ENCODE measurements around the gene FUOM. TPM values are rescaled to one million over a fixed set of nuclear protein-coding genes. Genes with fewer than 3 reads are reported as not detected.

FUOM gene
- total RNA-seq, 2 experiments from 2014 or later: 30.4 to 46.0 TPM

DNA sequence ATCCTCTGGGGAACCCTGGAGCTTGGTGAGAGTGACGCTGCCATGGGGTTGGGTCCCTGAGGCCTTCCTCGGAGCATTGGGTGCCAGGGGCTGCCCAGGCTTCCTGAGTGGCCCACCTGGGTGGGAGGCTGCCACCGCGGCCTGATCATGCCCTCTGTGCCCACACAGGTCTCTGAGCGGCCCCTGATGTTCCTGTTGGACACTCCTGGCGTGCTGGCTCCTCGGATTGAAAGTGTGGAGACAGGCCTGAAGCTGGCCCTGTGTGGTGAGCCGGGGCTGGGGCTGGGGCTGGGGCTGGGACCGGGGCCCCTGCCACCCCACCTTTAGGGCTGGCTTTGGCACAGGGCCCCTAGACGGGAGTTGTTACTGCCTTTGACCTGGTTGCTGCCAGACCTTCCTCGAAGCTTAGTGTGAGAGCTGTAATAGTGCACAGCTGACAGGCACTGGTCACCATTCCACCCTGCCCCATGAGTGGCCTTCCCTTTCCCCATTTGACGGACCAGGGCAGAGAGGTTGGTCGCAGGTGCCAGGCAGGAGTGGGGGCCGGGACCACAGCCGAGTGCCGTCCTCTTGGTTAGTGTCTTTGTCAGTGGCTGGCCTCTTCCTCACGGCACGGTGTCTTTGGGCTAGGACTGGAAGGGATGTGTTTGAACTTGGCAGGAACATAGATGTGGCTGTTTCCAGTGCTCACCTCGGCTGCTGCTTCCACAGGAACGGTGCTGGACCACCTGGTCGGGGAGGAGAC is 44.3 kb upstream of the FUOM start:
- no peak for TF ChIP-seq EZH2phosphoT487 (IDR thresholded peaks at IDR 0.05; ENCODE audit: borderline replicate concordance, low read depth, low read length)
- TF ChIP-seq, protein P1, sequence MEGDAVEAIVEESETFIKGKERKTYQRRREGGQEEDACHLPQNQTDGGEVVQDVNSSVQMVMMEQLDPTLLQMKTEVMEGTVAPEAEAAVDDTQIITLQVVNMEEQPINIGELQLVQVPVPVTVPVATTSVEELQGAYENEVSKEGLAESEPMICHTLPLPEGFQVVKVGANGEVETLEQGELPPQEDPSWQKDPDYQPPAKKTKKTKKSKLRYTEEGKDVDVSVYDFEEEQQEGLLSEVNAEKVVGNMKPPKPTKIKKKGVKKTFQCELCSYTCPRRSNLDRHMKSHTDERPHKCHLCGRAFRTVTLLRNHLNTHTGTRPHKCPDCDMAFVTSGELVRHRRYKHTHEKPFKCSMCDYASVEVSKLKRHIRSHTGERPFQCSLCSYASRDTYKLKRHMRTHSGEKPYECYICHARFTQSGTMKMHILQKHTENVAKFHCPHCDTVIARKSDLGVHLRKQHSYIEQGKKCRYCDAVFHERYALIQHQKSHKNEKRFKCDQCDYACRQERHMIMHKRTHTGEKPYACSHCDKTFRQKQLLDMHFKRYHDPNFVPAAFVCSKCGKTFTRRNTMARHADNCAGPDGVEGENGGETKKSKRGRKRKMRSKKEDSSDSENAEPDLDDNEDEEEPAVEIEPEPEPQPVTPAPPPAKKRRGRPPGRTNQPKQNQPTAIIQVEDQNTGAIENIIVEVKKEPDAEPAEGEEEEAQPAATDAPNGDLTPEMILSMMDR (conservative IDR thresholded peaks at IDR 0.05; ENCODE audit: low read length): no peak
- no peak overlapping the region for H3K27ac ChIP-seq (ENCODE audit: low read depth, low read length, poor library complexity, severe bottlenecking)
- no peak overlapping the region for H3K4me2 ChIP-seq (ENCODE audit: low read length)
- BruUV-seq (replicated peaks): no TSS peak
- peaks cover 96% of the 10 kb centered on the region for H3K36me3 ChIP-seq (ENCODE audit: insufficient read depth, low read length)
- H3K4me1 ChIP-seq (ENCODE audit: insufficient read depth, low read length, poor library complexity, severe bottlenecking): peaks cover 13% of the 10 kb centered on the region
- no peaks in the 10 kb centered on the region for H3K9me2 ChIP-seq (ENCODE audit: insufficient read depth, low read length)
- H4K20me1 ChIP-seq (ENCODE audit: insufficient read depth, low read length): no peaks in the 10 kb centered on the region
- peaks cover 39% of the 10 kb centered on the region for H3K79me2 ChIP-seq (ENCODE audit: insufficient read depth, low read depth, low read length)
- intact Hi-C loops (cut with micrococcal nuclease; ENCODE audit: unreplicated experiment): no loop called here
- no peak for DNase-seq (ENCODE audit: low spot score)
- ChIA-PET POLR2A (no interaction called here), CTCF (ENCODE audit: unreplicated experiment) (interaction anchor here (0.6 kb wide), 1 partner anchor 1709 kb away, joined by 9 read pairs; no protein-coding TSS in a partner anchor)
- no peak overlapping the region for H3K4me3 ChIP-seq (ENCODE audit: low read depth, low read length, poor library complexity, severe bottlenecking)
- no peaks in the 10 kb centered on the region for H3K9me3 ChIP-seq (ENCODE audit: low read length)
- H2AFZ ChIP-seq (ENCODE audit: low read length): no peak overlapping the region

DNA sequence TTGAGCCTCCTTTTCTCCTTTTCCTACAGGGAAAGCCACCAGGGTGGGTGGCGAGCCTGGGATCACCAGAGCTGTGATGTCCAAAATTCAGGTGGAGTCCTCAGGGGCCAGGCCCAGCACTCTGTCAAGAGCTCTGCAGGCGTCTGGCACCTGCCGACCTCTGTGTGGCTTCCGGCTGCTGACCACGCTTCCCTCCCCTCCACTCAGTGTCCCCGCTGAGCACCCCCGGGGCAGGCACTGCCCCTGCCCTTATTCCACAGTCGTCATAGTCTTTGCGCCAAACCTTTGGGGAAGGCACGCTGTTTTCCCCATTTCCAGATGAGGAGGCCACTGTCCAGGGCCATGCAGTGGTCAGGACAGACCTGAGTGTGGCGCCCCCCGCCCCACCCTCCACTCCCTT is 43.7 kb upstream of the FUOM start:
- ChIA-PET POLR2A (no interaction called here), CTCF (ENCODE audit: unreplicated experiment) (interaction anchor here (0.6 kb wide), 1 partner anchor 1709 kb away, joined by 9 read pairs; no protein-coding TSS in a partner anchor)
- Histone ChIP-seq H3K36me3 (ENCODE audit: insufficient read depth, low read length) (peaks cover 96% of the 10 kb centered on the region), H4K20me1 (ENCODE audit: insufficient read depth, low read length) (no peaks in the 10 kb centered on the region), H3K9me2 (ENCODE audit: insufficient read depth, low read length) (no peaks in the 10 kb centered on the region), H2AFZ (ENCODE audit: low read length) (no peak overlapping the region), H3K4me1 (ENCODE audit: insufficient read depth, low read length, poor library complexity, severe bottlenecking) (peaks cover 13% of the 10 kb centered on the region), H3K9me3 (ENCODE audit: low read length) (no peaks in the 10 kb centered on the region), H3K79me2 (ENCODE audit: insufficient read depth, low read depth, low read length) (peaks cover 38% of the 10 kb centered on the region; the same call in 1 of the 2 replicates), H3K27ac (ENCODE audit: low read depth, low read length, poor library complexity, severe bottlenecking) (no peak overlapping the region), H3K4me2 (ENCODE audit: low read length) (no peak overlapping the region), H3K4me3 (ENCODE audit: low read depth, low read length, poor library complexity, severe bottlenecking) (no peak overlapping the region)
- TF ChIP-seq EZH2phosphoT487 (IDR thresholded peaks at IDR 0.05; ENCODE audit: borderline replicate concordance, low read depth, low read length): no peak
- BruUV-seq (replicated peaks): no TSS peak
- intact Hi-C loops (cut with micrococcal nuclease; ENCODE audit: unreplicated experiment): no loop called here
- no peak for DNase-seq (ENCODE audit: low spot score)

- Histone ChIP-seq H3K4me3 (ENCODE audit: low read depth, low read length, poor library complexity, severe bottlenecking) (no peak overlapping the region), H3K4me2 (ENCODE audit: low read length) (no peak overlapping the region), H3K4me1 (ENCODE audit: insufficient read depth, low read length, poor library complexity, severe bottlenecking) (peaks cover 12% of the 10 kb centered on the region), H3K9me2 (ENCODE audit: insufficient read depth, low read length) (no peaks in the 10 kb centered on the region), H4K20me1 (ENCODE audit: insufficient read depth, low read length) (no peaks in the 10 kb centered on the region), H3K36me3 (ENCODE audit: insufficient read depth, low read length) (peaks cover 96% of the 10 kb centered on the region), H3K9me3 (ENCODE audit: low read length) (no peaks in the 10 kb centered on the region), H2AFZ (ENCODE audit: low read length) (no peak overlapping the region), H3K79me2 (ENCODE audit: insufficient read depth, low read depth, low read length) (peaks cover 39% of the 10 kb centered on the region), H3K27ac (ENCODE audit: low read depth, low read length, poor library complexity, severe bottlenecking) (no peak overlapping the region)
- TF ChIP-seq, protein P1 (conservative IDR thresholded peaks at IDR 0.05; ENCODE audit: low read length): no peak
- TF ChIP-seq EZH2phosphoT487 (IDR thresholded peaks at IDR 0.05; ENCODE audit: borderline replicate concordance, low read depth, low read length): no peak
- intact Hi-C loops (cut with micrococcal nuclease; ENCODE audit: unreplicated experiment): no loop called here
- BruUV-seq (replicated peaks): no TSS peak
- POLR2A ChIA-PET: no interaction called here
- CTCF ChIA-PET (ENCODE audit: unreplicated experiment): no interaction called here
- DNase-seq (ENCODE audit: low spot score): no peak
These were observed 43.0 kb upstream of the FUOM start for GRCh38 chr10:133400624-133401424.

Measured in OCI-LY7 (cell line).